ENCODE data around the gene ZNF804B.

The ZNF804B gene

DNA sequence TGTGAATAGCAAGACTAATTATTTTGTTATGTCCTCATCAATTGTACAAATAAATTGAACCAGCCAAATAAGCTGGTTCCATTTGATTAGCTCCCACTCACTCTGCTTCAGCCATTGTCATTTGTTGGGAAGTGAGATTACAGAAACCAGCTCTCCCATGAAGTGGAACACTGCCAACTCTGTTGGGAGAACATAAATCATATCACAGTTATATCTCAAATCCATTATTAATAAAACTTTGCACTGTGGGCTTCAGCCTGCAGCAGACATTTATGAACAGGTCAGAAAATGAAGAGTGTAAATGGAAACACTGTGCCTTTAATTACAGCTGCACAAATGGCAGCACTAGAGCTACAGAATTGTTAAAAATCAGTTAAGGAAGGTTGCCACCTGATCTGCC lies 82.7 kb downstream of the ZNF804B start:
- DNase-seq: no peak

- DNase-seq: no peak
Measured at GRCh38 chr7:88845091-88845490, 85.6 kb downstream of the ZNF804B start.

- DNase-seq: no peak
Measured at GRCh38 chr7:88851220-88851619, 91.7 kb downstream of the ZNF804B start.

DNA sequence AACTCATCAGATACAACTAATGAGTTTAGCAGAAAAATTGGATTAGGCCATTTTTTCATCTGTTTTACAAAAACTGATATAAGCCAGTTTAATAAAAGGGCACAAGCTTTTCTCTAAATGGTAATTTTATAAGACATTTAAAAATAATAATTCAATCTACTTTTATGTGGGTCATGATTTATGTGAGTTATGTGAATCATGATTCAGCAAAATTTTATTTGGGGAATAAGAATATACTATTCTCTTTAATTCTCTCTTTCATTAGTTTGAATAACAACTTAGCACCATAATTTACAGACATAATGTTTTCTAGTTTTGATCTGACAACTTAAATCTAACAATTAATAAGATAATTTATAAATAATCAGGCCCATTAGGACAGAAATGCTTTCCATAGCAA lies 99.8 kb downstream of the ZNF804B start:
- no peak for DNase-seq

GRCh38 chr7:88866265-88866863 lies 106.9 kb downstream of the ZNF804B start:
- DNase-seq: no peak

- DNase-seq: no peak
Measured at GRCh38 chr7:88867158-88867557, 107.7 kb downstream of the ZNF804B start.

DNA sequence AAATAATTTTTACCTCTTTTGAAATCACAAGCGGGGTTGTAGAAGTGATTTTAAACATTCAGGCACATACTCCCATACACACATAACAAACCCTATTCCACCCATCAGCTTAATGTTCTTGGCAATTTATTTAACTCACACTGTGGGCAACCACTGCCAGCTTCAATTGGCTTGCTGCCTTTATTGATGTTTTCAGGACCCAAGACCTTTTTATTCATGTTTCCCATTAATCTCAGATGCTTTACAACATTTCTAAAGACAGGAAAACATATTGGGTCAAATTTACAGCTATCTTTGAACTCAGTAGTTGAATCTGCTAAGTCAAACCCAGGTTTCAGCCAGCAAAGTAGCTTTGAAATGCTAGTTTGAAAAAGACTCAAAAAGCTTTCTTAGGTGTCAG lies 109.0 kb downstream of the ZNF804B start:
- DNase-seq: no peak

- no peak for DNase-seq
Measured at GRCh38 chr7:88881136-88881535, 121.6 kb downstream of the ZNF804B start.

DNA sequence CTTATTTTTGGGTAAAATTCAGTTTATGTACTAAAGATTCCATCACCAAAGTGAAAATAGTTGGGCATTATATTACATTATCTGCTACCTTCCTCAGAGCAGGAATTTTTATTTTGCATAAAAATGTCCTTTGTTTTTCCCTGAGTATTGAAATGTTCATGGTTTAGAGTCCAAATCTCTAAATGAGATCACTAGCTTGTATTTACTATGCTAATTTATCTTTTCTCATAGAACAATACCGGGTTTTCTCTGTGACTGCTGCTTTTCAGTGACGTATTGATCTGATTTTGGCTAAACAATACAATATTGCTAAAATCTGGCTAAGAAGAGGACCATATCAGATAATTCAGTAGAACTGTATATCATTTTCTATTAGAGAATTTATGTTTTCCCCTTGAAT lies 125.6 kb downstream of the ZNF804B start:
- no peak for DNase-seq

GRCh38 chr7:88888684-88889083 lies 129.2 kb downstream of the ZNF804B start:
- DNase-seq: no peak

- no peak for DNase-seq
Measured at GRCh38 chr7:88910516-88910915, 151.0 kb downstream of the ZNF804B start.

GRCh38 chr7:88912852-88913251 lies 153.4 kb downstream of the ZNF804B start:
- no peak for DNase-seq

DNA sequence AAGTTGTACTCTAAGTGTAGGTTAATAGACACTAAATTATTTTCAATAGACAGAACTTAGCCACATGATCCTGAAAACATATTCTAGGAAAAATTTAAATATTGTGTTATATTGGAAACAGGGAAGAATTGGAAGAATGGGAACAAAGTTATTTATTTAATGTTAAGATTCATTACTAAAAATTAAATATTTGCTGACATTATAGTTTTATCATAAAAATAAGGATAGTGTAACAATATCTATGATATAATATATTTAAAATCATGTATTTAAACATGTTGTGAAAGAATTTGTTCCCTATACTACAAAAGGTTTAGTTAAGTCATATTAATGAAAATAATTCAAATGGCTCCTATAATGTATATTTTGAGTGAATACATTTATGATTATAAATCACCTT lies 156.1 kb downstream of the ZNF804B start:
- DNase-seq: no peak

DNA sequence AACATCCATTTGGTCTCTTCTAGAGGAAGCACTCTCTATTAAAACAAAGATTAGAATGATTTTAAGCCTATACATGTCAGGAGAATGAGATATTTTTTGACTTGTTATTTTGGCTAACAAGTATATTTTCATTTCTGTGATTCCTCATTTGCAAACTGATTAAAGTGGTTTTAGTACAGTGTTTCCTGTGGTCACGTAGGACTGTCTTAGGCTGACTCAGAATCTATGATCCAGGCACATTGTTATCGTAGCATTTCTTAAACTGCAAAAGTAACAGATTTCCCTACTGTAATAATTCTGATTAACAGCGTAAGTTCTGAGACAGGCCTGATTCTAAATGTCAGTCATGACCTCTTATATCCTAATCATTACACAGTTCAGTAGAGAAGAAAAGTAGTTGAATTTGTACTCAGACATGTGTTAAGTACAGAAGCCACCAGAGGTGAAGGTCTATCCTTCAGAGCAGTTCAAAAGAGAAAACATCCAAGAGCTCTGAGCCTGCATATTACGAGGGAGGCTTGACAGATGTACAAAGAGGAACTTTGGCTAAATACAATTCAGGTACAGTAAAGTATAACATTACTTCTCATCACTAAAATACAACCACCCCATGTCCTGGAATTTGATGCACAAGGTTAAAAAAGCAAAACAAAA lies 160.1 kb downstream of the ZNF804B start:
- DNase-seq: no peak

GRCh38 chr7:88922944-88923343 lies 163.4 kb downstream of the ZNF804B start:
- no peak for DNase-seq

DNA sequence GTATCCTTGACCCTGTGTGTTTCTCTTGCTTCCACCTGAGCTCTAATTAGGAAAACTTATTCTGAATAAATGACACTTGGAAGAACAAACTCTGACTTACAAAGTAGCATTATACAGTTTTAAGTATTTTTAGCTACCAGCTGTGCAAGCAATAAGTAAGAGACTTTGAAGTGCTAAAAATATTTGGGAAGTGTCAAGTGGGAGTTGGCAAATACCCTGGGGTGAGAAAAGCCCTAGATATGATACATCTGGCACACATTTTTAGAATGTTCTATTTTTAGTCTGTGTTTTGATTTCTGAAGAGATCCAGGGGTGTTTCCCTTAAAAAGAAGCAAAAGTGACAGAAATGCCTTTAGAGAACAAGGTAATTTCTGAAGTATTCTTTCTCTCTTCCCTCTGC lies 168.8 kb downstream of the ZNF804B start:
- no peak for DNase-seq

DNA sequence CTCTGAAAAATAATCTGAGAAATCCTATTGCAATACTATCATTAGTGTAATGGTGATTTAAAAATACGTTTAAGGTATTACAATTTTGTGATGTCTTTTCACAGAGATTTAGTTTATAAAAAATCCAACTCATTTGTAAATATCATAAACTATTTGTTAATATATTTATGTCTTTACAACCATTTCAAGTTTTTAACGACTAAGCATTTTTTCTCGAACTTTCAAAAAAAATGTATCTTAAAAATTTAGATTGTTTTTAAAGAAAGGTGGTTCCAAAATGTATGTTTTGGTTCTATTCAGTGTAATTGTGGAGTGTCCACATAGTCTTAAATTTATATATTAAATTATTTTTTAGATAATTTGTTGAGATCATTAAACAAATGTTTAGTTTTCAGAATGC lies 170.2 kb downstream of the ZNF804B start:
- DNase-seq: no peak

DNA sequence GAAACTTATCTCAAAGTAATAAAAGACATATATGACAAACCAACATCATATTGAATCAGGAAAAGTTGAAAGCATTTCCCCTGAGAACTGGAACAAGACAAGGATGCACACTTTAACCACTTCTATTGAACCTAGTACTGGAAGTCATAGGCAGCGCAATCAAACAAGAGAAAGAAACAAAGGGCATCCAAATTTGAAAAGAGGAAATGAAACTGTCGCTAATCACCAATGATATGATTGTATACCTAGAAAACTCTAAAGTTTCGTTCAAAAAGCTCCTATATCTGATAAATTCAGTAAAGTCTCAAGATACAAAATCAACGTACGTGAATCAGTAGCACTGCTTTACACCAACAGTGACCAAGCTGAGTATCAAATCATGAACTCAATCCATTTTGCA lies 173.8 kb downstream of the ZNF804B start:
- no peak for DNase-seq

- no peak for DNase-seq
Measured at GRCh38 chr7:88942815-88943501, 183.5 kb downstream of the ZNF804B start.

DNA sequence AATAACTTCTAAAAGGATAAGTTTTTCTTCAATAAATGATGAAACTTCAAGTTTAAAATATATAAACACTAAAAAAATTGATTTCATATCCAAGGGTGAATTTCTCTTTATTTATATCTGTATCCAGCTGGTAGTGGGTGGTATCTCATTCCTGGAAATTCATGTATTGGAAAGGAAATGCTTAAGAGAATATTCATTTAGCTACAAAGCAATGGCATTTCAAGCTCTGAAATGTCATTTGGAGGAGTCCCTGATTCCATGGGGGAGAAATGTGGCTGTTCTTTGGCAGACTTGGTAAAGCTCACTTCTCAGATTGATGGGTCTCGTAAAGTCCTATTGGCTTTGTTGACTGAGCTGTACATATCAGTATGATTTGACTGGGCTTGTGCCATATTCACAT lies 192.3 kb downstream of the ZNF804B start:
- DNase-seq: no peak

DNA sequence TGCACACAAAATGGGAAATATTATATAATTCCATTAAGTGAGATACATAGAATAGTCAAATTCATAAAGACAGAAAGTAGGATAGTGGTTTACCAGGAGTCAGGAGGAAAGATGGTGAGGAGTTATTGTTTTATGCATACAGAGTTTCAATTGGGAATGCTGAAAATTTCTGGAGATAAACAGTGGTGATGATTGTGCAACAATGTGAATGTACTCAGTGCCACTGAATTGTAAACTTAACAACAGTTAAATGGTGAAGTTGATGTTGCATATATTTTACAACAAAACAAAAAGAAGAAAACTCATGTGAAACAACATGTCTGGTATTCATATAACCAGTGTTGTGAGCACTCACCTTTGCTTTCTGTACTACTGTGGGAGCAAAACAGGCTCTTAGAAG lies 204.9 kb downstream of the ZNF804B start:
- DNase-seq: no peak

DNA sequence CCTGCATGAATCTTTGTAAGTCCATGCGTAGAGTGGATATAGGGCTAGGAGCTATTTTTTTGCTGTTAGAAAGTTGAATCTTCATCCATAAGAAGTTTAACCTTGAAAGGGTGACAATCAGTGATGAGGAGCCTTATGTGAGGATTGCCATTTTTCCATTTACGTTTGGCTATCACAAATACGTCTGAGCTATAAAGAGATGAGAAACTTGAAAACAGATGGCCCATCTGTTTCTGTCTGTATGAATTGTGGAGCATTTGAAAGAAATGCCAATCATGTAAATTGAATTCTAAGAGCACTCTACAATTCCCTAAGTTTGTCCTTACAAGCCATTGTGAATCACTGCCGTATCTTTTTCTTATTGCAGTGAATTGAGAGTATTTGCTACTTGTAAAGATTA lies 205.9 kb downstream of the ZNF804B start:
- DNase-seq: no peak

GRCh38 chr7:88967432-88967831 lies 207.9 kb downstream of the ZNF804B start:
- DNase-seq: no peak

- DNase-seq: no peak
Measured at GRCh38 chr7:88969167-88969566, 209.7 kb downstream of the ZNF804B start.

DNA sequence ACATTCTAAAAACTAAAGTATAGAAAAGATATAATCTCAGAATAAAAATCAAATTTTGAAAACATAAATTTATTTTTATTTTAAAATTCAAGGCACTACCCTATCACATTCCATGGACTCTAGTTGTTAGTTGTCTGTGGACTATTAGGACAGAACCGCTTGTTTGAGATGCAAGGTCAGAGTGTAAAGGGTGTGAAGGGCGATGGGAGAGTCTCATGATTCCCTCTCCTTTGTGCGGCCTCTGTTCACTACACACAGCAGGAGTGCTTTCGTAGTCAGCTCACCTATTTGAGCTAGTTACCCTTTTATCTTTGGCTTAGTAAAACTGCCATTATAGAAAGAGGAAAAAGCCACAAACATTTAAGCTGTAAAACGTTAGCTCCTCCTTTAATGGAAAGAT lies 225.8 kb downstream of the ZNF804B start:
- DNase-seq: no peak

Measured in NCI-H2227 treated with DMSO at 0.1 percent for 48 hours (cell line).